CD14-positive monocyte (primary cell): Measurements from ENCODE around the gene ENTHD1. TPM values are rescaled to one million over a fixed set of nuclear protein-coding genes. Genes with fewer than 3 reads are reported as not detected.

Experiments used
- DNase-seq, 3 donors: peaks; one replicate each; pipeline ENCODE4 v3.0.0-alpha.2; 2011 to 2022
- H2AFZ ChIP-seq: 2 replicates; pipeline ENCODE4 v1.6.0; 2012; ENCODE audit warnings: mild to moderate bottlenecking, low read depth, low read length, inconsistent platforms; ENCODE audit not compliant: insufficient read depth, poor library complexity, severe bottlenecking
- H3K27ac ChIP-seq, 2 donors: 1 replicate in 1 of 2; 2 replicates in 1 of 2; pipeline ENCODE4 v1.5.1; 2012 to 2013; ENCODE audit warnings: low read length in 2 of 2, control low read depth in 1 of 2, inconsistent platforms in 1 of 2, low read depth in 1 of 2, mild to moderate bottlenecking in 1 of 2
- H3K27me3 ChIP-seq, 2 donors: one replicate each; pipeline versions ENCODE4 v1.6.0 to v1.6.1; 2011 to 2013; ENCODE audit warnings: low read length in 2 of 2; ENCODE audit not compliant: control insufficient read depth in 2 of 2, insufficient read depth in 2 of 2
- H3K36me3 ChIP-seq, 2 donors: replicated peaks in 1 of 2; 1 replicate in 1 of 2; 2 replicates in 1 of 2; pipeline versions ENCODE4 v1.5.1 to v1.6.1; 2012 to 2013; ENCODE audit warnings: low read length in 2 of 2, control low read depth in 1 of 2, inconsistent platforms in 1 of 2, mild to moderate bottlenecking in 1 of 2; ENCODE audit not compliant: insufficient read depth in 2 of 2, control insufficient read depth in 1 of 2
- H3K4me1 ChIP-seq, 2 donors: 1 replicate in 1 of 2; 2 replicates in 1 of 2; pipeline versions ENCODE4 v1.5.1 to v1.6.1; 2012 to 2013; ENCODE audit warnings: low read length in 2 of 2, control low read depth in 1 of 2, inconsistent platforms in 1 of 2, mild to moderate bottlenecking in 1 of 2, moderate library complexity in 1 of 2; ENCODE audit not compliant: insufficient read depth in 2 of 2, control insufficient read depth in 1 of 2
- H3K4me2 ChIP-seq: replicated peaks from 2 replicates; pipeline ENCODE3; 2012; ENCODE audit warnings: low read length, moderate library complexity, mild to moderate bottlenecking; ENCODE audit not compliant: poor library complexity, severe bottlenecking; ENCODE audit errors: extremely low read depth
- H3K4me3 ChIP-seq, 3 experiments: fragments of 200-600 bp in 1 of 3; sonication (generic) in 1 of 3; replicated peaks in 1 of 3; 1 replicate in 2 of 3; 2 replicates in 1 of 3; pipeline ENCODE4 v1.5.1; 2011 to 2013; ENCODE audit warnings: low read length in 3 of 3, mild to moderate bottlenecking in 3 of 3, control low read depth in 2 of 3, low read depth in 2 of 3, inconsistent platforms in 1 of 3, moderate library complexity in 1 of 3
- H3K79me2 ChIP-seq: 2 replicates; pipeline ENCODE4 v1.6.0; 2012; ENCODE audit warnings: mild to moderate bottlenecking, control low read depth, inconsistent platforms, low read length, moderate library complexity; ENCODE audit not compliant: insufficient read depth
- H3K9ac ChIP-seq: 2 replicates; pipeline ENCODE4 v1.6.0; 2017; ENCODE audit warnings: low read length, mild to moderate bottlenecking; ENCODE audit not compliant: insufficient read depth, poor library complexity, severe bottlenecking
- H3K9me3 ChIP-seq, 2 donors: replicated peaks in 1 of 2; 1 replicate in 1 of 2; 2 replicates in 1 of 2; pipeline versions ENCODE4 v1.5.1 to v1.6.1; 2012 to 2013; ENCODE audit warnings: low read length in 2 of 2, control low read depth in 1 of 2; ENCODE audit not compliant: control insufficient read depth in 1 of 2, insufficient read depth in 1 of 2
- H4K20me1 ChIP-seq: 2 replicates; pipeline ENCODE4 v1.6.0; 2012; ENCODE audit warnings: mild to moderate bottlenecking, low read length, control low read depth, moderate library complexity; ENCODE audit not compliant: insufficient read depth
- H3K27ac Mint-ChIP-seq, 7 donors: one replicate each; pipeline ENCODE4 v1.8.0; 2020; ENCODE audit warnings: mild to moderate bottlenecking in 7 of 7, mixed read lengths in 7 of 7, moderate library complexity in 6 of 7, inconsistent platforms in 2 of 7
- H3K27me3 Mint-ChIP-seq, 3 donors: one replicate each; pipeline ENCODE4 v1.8.0; 2021 to 2022; ENCODE audit warnings: low read depth in 3 of 3, mild to moderate bottlenecking in 3 of 3, mixed read lengths in 3 of 3, moderate library complexity in 3 of 3, inconsistent platforms in 1 of 3
- H3K36me3 Mint-ChIP-seq, 2 donors: one replicate each; pipeline ENCODE4 v1.8.0; 2020; ENCODE audit warnings: mixed read lengths in 2 of 2, inconsistent platforms in 1 of 2, mild to moderate bottlenecking in 1 of 2
- H3K4me1 Mint-ChIP-seq: one replicate; pipeline ENCODE4 v1.8.0; 2020; ENCODE audit warnings: mild to moderate bottlenecking, mixed read lengths
- H3K4me3 Mint-ChIP-seq, 2 donors: one replicate each; pipeline ENCODE4 v1.8.0; 2020; ENCODE audit warnings: mild to moderate bottlenecking in 2 of 2, mixed read lengths in 2 of 2, moderate library complexity in 1 of 2
- H3K9me3 Mint-ChIP-seq, 7 donors: one replicate each; pipeline ENCODE4 v1.8.0; 2020 to 2022; ENCODE audit warnings: mixed read lengths in 7 of 7, mild to moderate bottlenecking in 6 of 7, moderate library complexity in 6 of 7, inconsistent platforms in 2 of 7
- WGBS: methylation state at CpG from one replicate; pipeline ENCODE4 v1.1.5; 2013; ENCODE audit warnings: missing lambda C conversion rate; ENCODE audit not compliant: insufficient coverage; 5-methylcytosine and 5-hydroxymethylcytosine counted together
- intact Hi-C, 2 donors: fragments of 100-400 bp; cut with micrococcal nuclease; formaldehyde crosslinking; loops; one replicate each; pipeline versions ENCODE4 v1.15.0 to v1.15.1; 2023
- polyA plus RNA-seq, 3 donors: library from polyadenylated mRNA; depleted of rRNA in 1 of 3; unstranded in 2 of 3; stranded (reverse) in 1 of 3; fragments of 300-500 nt in 2 of 3; fragments of >200 nt in 1 of 3; fragmentation: Illumina TruSeq in 2 of 3; gene quantifications; 1 replicate in 2 of 3; 2 replicates in 1 of 3; pipeline ENCODE4 v1.2.3, GENCODE V29; 2012 to 2021
- TF ChIP-seq, protein P1 (sequence below): fragments of 200-600 bp; IDR thresholded peaks from one replicate; pipeline ENCODE4 v1.8.0; 2022; ENCODE audit warnings: antibody characterized with exemption, mild to moderate bottlenecking

Gene ENTHD1
- polyA plus RNA-seq, 3 donors, result not detected

DNA sequence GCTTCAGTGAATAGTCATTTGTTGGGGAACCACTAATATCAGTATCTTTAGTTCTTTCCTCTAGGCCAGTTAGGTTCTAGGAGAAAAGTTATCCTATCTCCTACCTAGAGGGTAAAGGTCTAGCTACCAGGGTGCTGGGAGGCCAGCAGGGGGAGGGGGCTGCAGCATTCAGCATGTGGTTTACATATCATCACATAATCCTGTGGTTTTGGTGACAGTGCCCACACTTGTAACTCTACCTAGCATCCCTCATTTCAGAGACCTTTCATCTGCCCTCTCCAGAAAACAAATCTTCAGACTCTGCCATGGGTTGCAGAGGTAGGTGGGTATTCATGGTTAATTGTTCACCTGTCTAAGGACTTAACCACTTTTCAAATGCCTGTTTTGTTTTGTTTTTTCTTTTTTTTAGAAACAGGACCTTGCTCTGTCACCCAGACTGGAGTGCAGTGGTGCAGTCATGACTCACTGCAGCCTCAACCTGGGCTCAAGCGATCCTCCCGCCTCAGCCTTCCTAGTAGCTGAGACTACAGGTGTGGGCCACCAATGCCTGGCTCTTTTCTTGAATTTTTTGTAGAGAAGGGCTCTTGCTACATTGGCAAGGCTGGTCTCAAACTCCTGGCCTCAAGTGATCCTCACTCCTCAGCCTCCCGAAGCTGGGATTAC is 146.8 kb downstream of the ENTHD1 start:
- Histone ChIP-seq H3K36me3 (no peaks in the 10 kb centered on the region), H3K9ac (no peak overlapping the region), H3K27ac (no peak overlapping the region), H4K20me1 (no peaks in the 10 kb centered on the region), H3K4me3 (no peak overlapping the region), H2AFZ (no peak overlapping the region), H3K9me3 (no peaks in the 10 kb centered on the region), H3K4me2 (no peak overlapping the region), H3K27me3 (peaks cover 15 to 21% of the 10 kb centered on the region in 2 donors), H3K4me1 (no peaks in the 10 kb centered on the region), H3K79me2 (no peaks in the 10 kb centered on the region)
- H3K4me1 Mint-ChIP-seq, result peaks cover 8% of the 10 kb centered on the region
- TF ChIP-seq, protein P1, sequence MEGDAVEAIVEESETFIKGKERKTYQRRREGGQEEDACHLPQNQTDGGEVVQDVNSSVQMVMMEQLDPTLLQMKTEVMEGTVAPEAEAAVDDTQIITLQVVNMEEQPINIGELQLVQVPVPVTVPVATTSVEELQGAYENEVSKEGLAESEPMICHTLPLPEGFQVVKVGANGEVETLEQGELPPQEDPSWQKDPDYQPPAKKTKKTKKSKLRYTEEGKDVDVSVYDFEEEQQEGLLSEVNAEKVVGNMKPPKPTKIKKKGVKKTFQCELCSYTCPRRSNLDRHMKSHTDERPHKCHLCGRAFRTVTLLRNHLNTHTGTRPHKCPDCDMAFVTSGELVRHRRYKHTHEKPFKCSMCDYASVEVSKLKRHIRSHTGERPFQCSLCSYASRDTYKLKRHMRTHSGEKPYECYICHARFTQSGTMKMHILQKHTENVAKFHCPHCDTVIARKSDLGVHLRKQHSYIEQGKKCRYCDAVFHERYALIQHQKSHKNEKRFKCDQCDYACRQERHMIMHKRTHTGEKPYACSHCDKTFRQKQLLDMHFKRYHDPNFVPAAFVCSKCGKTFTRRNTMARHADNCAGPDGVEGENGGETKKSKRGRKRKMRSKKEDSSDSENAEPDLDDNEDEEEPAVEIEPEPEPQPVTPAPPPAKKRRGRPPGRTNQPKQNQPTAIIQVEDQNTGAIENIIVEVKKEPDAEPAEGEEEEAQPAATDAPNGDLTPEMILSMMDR, result no peak
- intact Hi-C loops, result no loop called here
- H3K27me3 Mint-ChIP-seq, result peaks cover 13 to 38% (median 18%) of the 10 kb centered on the region in 3 donors
- H3K9me3 Mint-ChIP-seq, result peaks cover 0 to 5% (median 0%) of the 10 kb centered on the region in 7 donors
- no peaks in the 10 kb centered on the region for H3K36me3 Mint-ChIP-seq
- no peak overlapping the region for H3K4me3 Mint-ChIP-seq
- peak overlapping the region in 1 of 7 donors; percentile 36 for H3K27ac Mint-ChIP-seq
- no peak for DNase-seq
- 100% methylated on average over 2 of the region's 3 CpGs for WGBS

DNA sequence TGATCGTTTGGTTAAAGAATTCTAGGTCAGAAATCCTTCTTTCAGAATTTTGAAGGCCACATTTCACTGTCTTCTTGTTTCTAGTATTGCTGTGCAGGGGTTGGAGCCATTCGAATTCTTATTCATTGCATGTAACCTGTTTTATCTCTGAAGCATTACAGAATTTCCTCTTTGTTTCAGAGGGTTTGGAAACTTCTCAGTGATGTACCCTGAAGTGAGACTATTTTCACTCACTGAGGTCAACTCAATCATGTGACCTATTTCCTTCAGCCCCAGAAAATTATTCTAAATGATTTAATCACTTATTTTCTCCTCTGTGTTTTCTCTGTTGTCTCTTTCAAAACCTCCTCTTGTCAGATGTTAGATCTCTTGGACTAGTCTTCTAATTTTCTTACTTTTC is 147.8 kb downstream of the ENTHD1 start:
- DNase-seq, result no peak
- Histone ChIP-seq H4K20me1 (no peaks in the 10 kb centered on the region), H3K79me2 (no peaks in the 10 kb centered on the region), H3K4me2 (no peak overlapping the region), H3K27me3 (peaks cover 12 to 16% of the 10 kb centered on the region in 2 donors), H2AFZ (no peak overlapping the region), H3K9ac (no peak overlapping the region), H3K36me3 (no peaks in the 10 kb centered on the region), H3K9me3 (no peaks in the 10 kb centered on the region), H3K27ac (no peak overlapping the region), H3K4me1 (no peaks in the 10 kb centered on the region), H3K4me3 (no peak overlapping the region)
- Mint-ChIP-seq H3K4me3 (no peak overlapping the region), H3K27me3 (peaks cover 14 to 40% (median 18%) of the 10 kb centered on the region in 3 donors), H3K4me1 (peaks cover 8% of the 10 kb centered on the region), H3K36me3 (no peaks in the 10 kb centered on the region), H3K27ac (no peak overlapping the region), H3K9me3 (peaks cover 0 to 9% (median 0%) of the 10 kb centered on the region in 7 donors)
- no CpG with 5 or more reads among the region's 2 CpGs for WGBS
- intact Hi-C loops, result no loop called here
- TF ChIP-seq, protein P1, result no peak
